Peyer's patch (tissue), 4 donors: ENCODE data around the gene FBXO45.

ENCODE experiments used
- POLR2A ChIP-seq, 2 donors: fragments of 450-650 bp; IDR thresholded peaks; one replicate each; pipeline ENCODE4 v1.5.1; 2017; ENCODE audit warnings: antibody characterized with exemption in 2 of 2, mild to moderate bottlenecking in 2 of 2, moderate library complexity in 2 of 2
- TF ChIP-seq, protein P1 (sequence below), 6 experiments: fragments of 450-650 bp in 4 of 6; fragments of 200-600 bp in 2 of 6; sonication (generic) in 1 of 6; IDR thresholded peaks; one replicate each; pipeline ENCODE4 v1.5.1; 2017 to 2019; ENCODE audit warnings: antibody characterized with exemption in 6 of 6, mild to moderate bottlenecking in 3 of 6, moderate library complexity in 1 of 6

DNA sequence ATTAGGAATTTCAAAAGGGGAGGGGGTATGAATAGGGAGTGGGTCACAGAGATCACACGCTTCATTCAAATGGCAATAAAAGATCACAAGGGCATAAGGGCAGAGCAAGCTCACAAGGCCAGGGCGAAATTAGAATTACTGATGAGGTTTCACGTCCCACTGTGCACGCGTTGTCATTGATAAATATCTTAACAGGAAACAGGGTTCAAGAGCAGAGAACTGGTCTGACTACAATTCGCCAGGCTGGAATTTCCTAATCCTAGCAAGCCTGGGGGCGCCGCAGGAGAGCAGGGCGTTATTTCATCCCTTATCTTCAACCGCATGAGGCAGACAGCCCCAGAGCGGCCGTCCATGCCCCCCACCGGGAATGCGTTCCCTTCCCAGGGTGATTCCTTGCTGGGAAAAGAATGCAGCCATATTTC is 35.2 kb upstream of the FBXO45 start:
- TF ChIP-seq, protein P1, sequence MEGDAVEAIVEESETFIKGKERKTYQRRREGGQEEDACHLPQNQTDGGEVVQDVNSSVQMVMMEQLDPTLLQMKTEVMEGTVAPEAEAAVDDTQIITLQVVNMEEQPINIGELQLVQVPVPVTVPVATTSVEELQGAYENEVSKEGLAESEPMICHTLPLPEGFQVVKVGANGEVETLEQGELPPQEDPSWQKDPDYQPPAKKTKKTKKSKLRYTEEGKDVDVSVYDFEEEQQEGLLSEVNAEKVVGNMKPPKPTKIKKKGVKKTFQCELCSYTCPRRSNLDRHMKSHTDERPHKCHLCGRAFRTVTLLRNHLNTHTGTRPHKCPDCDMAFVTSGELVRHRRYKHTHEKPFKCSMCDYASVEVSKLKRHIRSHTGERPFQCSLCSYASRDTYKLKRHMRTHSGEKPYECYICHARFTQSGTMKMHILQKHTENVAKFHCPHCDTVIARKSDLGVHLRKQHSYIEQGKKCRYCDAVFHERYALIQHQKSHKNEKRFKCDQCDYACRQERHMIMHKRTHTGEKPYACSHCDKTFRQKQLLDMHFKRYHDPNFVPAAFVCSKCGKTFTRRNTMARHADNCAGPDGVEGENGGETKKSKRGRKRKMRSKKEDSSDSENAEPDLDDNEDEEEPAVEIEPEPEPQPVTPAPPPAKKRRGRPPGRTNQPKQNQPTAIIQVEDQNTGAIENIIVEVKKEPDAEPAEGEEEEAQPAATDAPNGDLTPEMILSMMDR (IDR thresholded peaks at IDR 0.05), result no peak
- TF ChIP-seq POLR2A (IDR thresholded peaks at IDR 0.05), result no peak
